Liver (tissue), 9 donors: ENCODE results near the gene ALKBH2. TPM values are rescaled to one million over a fixed set of nuclear protein-coding genes. Genes with fewer than 3 reads are reported as not detected.

ENCODE experiments used
- DNase-seq: peaks from one replicate; pipeline ENCODE4 v3.0.0-alpha.2; 2017; ENCODE audit warnings: low spot score
- H3K27ac ChIP-seq, 2 donors: one replicate each; pipeline ENCODE4 v1.7.0; 2013; ENCODE audit warnings: inconsistent platforms in 2 of 2, low read length in 2 of 2, control low read depth in 1 of 2, low read depth in 1 of 2, mild to moderate bottlenecking in 1 of 2
- H3K27me3 ChIP-seq, 4 donors: one replicate each; pipeline versions ENCODE4 v1.6.1 to v1.7.0; 2013; ENCODE audit warnings: low read length in 3 of 4, inconsistent platforms in 1 of 4, mild to moderate bottlenecking in 1 of 4, moderate library complexity in 1 of 4; ENCODE audit not compliant: control insufficient read depth in 4 of 4, insufficient read depth in 4 of 4
- H3K36me3 ChIP-seq, 4 donors: one replicate each; pipeline versions ENCODE4 v1.6.1 to v1.7.0; 2013; ENCODE audit warnings: low read length in 3 of 4, mild to moderate bottlenecking in 3 of 4, low read depth in 1 of 4, moderate library complexity in 1 of 4; ENCODE audit not compliant: control insufficient read depth in 4 of 4, insufficient read depth in 3 of 4
- H3K4me1 ChIP-seq, 4 donors: one replicate each; pipeline versions ENCODE4 v1.6.1 to v1.7.0; 2013; ENCODE audit warnings: low read length in 3 of 4, mild to moderate bottlenecking in 3 of 4, moderate library complexity in 1 of 4; ENCODE audit not compliant: control insufficient read depth in 4 of 4, insufficient read depth in 4 of 4
- H3K4me3 ChIP-seq, 3 donors: one replicate each; pipeline versions ENCODE4 v1.6.1 to v1.7.0; 2013; ENCODE audit warnings: low read length in 3 of 3, control low read depth in 1 of 3, low read depth in 1 of 3, mild to moderate bottlenecking in 1 of 3
- H3K9ac ChIP-seq, 2 donors: one replicate each; pipeline ENCODE4 v1.7.0; 2013; ENCODE audit warnings: low read length in 2 of 2, mild to moderate bottlenecking in 2 of 2, moderate library complexity in 2 of 2, control low read depth in 1 of 2, low read depth in 1 of 2
- H3K9me3 ChIP-seq, 4 donors: one replicate each; pipeline versions ENCODE4 v1.6.1 to v1.7.0; 2013; ENCODE audit warnings: low read length in 3 of 4; ENCODE audit not compliant: control insufficient read depth in 4 of 4
- EGR1 ChIP-seq, 2 donors: IDR thresholded peaks; 2 replicates each; pipeline ENCODE4 v1.6.1; 2016 to 2018; ENCODE audit warnings: antibody characterized with exemption in 2 of 2, low read depth in 2 of 2
- FOXA1 ChIP-seq: IDR thresholded peaks from 2 replicates; pipeline ENCODE4 v1.6.1; 2016; ENCODE audit warnings: antibody characterized with exemption
- FOXA2 ChIP-seq: IDR thresholded peaks from 2 replicates; pipeline ENCODE4 v1.6.1; 2016; ENCODE audit warnings: antibody characterized with exemption
- GABPA ChIP-seq, 2 donors: IDR thresholded peaks in 1 of 2; conservative IDR thresholded peaks in 1 of 2; 2 replicates each; pipeline ENCODE4 v1.6.1; 2016; ENCODE audit warnings: antibody characterized with exemption in 2 of 2, mild to moderate bottlenecking in 1 of 2, moderate library complexity in 1 of 2
- HNF4A ChIP-seq, 2 donors: conservative IDR thresholded peaks; 2 replicates each; pipeline ENCODE4 v1.6.1; 2016; ENCODE audit warnings: antibody characterized with exemption in 2 of 2, mild to moderate bottlenecking in 2 of 2
- HNF4G ChIP-seq: IDR thresholded peaks from 2 replicates; pipeline ENCODE4 v1.6.1; 2016; ENCODE audit warnings: antibody characterized with exemption
- JUND ChIP-seq, 2 donors: IDR thresholded peaks; 2 replicates each; pipeline ENCODE4 v1.6.1; 2016; ENCODE audit warnings: antibody characterized with exemption in 2 of 2
- NR2F2 ChIP-seq: IDR thresholded peaks from 2 replicates; pipeline ENCODE4 v1.6.1; 2016; ENCODE audit warnings: antibody characterized with exemption
- RXRA ChIP-seq, 2 donors: IDR thresholded peaks; 2 replicates each; pipeline ENCODE4 v1.6.1; 2017 to 2018; ENCODE audit warnings: antibody characterized with exemption in 2 of 2, mild to moderate bottlenecking in 1 of 2
- SP1 ChIP-seq: IDR thresholded peaks from 2 replicates; pipeline ENCODE4 v1.6.1; 2018; ENCODE audit warnings: antibody characterized with exemption, mild to moderate bottlenecking
- TAF1 ChIP-seq: conservative IDR thresholded peaks from 2 replicates; pipeline ENCODE4 v1.6.1; 2016; ENCODE audit warnings: antibody characterized with exemption, mild to moderate bottlenecking
- YY1 ChIP-seq: IDR thresholded peaks from 2 replicates; pipeline ENCODE4 v1.6.1; 2016; ENCODE audit warnings: antibody characterized with exemption, mild to moderate bottlenecking
- WGBS: extraction: QIAGEN DNeasy Blood & Tissue Kit; methylation state at CpG from one replicate; pipeline ENCODE4 v1.1.7; 2013; 5-methylcytosine and 5-hydroxymethylcytosine counted together
- polyA plus RNA-seq, 2 donors: library from polyadenylated mRNA; stranded (reverse) in 1 of 2; unstranded in 1 of 2; fragments of 200-250 nt in 1 of 2; fragments of >200 nt in 1 of 2; fragmentation: Nextera tagmentation in 1 of 2; extraction: Ambion mirVana in 1 of 2; gene quantifications; one replicate each; pipeline versions ENCODE4 v1.2.1 to v1.2.3, GENCODE V29; 2013 to 2015
- total RNA-seq, 2 donors: library from RNA; depleted of rRNA; stranded (reverse); fragments of >200 nt; gene quantifications; one replicate each; pipeline ENCODE4 v1.2.3, GENCODE V29; 2014
- TF ChIP-seq, protein P1 (sequence below): IDR thresholded peaks from 2 replicates; pipeline ENCODE4 v1.6.1; 2016; ENCODE audit warnings: antibody characterized with exemption
- TF ChIP-seq, protein P2 (sequence below): IDR thresholded peaks from 2 replicates; pipeline ENCODE4 v1.6.1; 2016; ENCODE audit warnings: antibody characterized with exemption, mild to moderate bottlenecking
- TF ChIP-seq, protein P3 (sequence below): fragments of 150-350 bp; IDR thresholded peaks from 2 replicates; pipeline ENCODE4 v1.5.1; 2017; ENCODE audit warnings: improper control_type of control experiment, low read depth, low read length; ENCODE audit not compliant: missing input control
- TF ChIP-seq, protein P4 (sequence below): IDR thresholded peaks from 2 replicates; pipeline ENCODE4 v1.6.1; 2016; ENCODE audit warnings: antibody characterized with exemption
- donor health status: healthy.
- donor health status: healthy.
- donor health status: healthy.
- donor health status: healthy.
- donor health status: healthy.

Gene ALKBH2
- total and polyA plus RNA-seq, 4 donors: 6.8 to 24.7 (median 19.9) TPM

DNA sequence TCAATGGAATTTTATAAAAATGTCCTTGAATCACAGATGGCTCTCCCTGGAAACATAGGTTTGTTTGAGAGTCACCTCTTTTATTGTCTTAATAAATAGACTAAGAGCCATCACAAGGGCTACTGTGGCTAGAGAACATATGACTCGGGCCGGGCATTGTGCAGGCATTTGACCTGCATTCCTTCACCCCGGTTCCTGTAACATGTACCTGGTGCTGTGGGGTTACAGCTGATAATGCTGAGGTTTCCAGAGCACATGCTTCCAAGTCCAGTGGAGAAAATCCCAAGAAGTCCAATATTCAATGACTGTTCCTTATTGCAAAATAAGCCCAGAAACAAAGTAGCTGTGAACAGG is 22.1 kb upstream of the ALKBH2 start:
- DNase-seq: no peak
- H3K4me3 ChIP-seq: peak overlapping the region in 2 of 3 donors; percentile 5 to 14
- H3K4me1 ChIP-seq: peaks cover 15 to 85% (median 72%) of the 10 kb centered on the region in 4 donors
- no peak for TF ChIP-seq RXRA (IDR thresholded peaks at IDR 0.05)
- TF ChIP-seq YY1: no peak
- no peak for TF ChIP-seq EGR1 (IDR thresholded peaks at IDR 0.05; ENCODE audit: low read depth in 2 of 2)
- no peak for TF ChIP-seq FOXA2
- TF ChIP-seq HNF4A (conservative IDR thresholded peaks at IDR 0.05): no peak
- TF ChIP-seq JUND (IDR thresholded peaks at IDR 0.05): no peak
- TF ChIP-seq SP1: no peak
- TF ChIP-seq NR2F2: no peak
- TF ChIP-seq, protein P1, sequence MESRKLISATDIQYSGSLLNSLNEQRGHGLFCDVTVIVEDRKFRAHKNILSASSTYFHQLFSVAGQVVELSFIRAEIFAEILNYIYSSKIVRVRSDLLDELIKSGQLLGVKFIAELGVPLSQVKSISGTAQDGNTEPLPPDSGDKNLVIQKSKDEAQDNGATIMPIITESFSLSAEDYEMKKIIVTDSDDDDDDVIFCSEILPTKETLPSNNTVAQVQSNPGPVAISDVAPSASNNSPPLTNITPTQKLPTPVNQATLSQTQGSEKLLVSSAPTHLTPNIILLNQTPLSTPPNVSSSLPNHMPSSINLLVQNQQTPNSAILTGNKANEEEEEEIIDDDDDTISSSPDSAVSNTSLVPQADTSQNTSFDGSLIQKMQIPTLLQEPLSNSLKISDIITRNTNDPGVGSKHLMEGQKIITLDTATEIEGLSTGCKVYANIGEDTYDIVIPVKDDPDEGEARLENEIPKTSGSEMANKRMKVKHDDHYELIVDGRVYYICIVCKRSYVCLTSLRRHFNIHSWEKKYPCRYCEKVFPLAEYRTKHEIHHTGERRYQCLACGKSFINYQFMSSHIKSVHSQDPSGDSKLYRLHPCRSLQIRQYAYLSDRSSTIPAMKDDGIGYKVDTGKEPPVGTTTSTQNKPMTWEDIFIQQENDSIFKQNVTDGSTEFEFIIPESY: no peak
- peak overlapping the region in 1 of 2 donors; percentile 47 for H3K9ac ChIP-seq
- peak overlapping the region; percentile 78 to 85 for H3K27ac ChIP-seq
- H3K36me3 ChIP-seq: no peaks in the 10 kb centered on the region
- H3K9me3 ChIP-seq: no peaks in the 10 kb centered on the region
- WGBS: 31% methylated on average over 3 of the region's 3 CpGs
- H3K27me3 ChIP-seq: no peaks in the 10 kb centered on the region

DNA sequence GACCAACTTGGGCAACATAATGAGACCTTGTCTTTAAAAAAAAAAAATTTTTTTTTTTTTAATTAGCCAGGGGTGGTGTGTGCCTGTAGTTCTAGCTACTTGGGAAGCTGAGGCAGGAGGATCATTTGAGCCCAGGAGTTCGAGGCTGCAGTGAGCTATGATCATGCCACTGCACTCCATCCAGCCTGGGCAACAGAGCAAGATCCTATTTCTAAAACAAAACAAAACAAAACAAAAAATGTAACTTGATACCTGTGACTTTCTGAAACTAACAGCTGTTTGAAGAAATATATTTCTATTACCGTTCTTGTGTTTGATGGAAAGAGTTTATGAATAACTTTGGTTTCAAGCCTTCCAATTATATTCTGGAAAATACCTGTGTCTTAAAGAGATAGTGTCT is 21.4 kb upstream of the ALKBH2 start:
- H3K4me1 ChIP-seq: peaks cover 20 to 83% (median 75%) of the 10 kb centered on the region in 4 donors
- H3K4me3 ChIP-seq: peak overlapping the region in 1 of 3 donors; percentile 14

More for the DNA sequence above, 21.4 kb upstream of the ALKBH2 start:
- WGBS: 43% methylated on average over 2 of the region's 2 CpGs
- no peak for DNase-seq
- Histone ChIP-seq H3K27ac (peak overlapping the region; percentile 78 to 85), H3K9me3 (no peaks in the 10 kb centered on the region), H3K27me3 (no peaks in the 10 kb centered on the region), H3K9ac (peak overlapping the region in 1 of 2 donors; percentile 47), H3K36me3 (no peaks in the 10 kb centered on the region)
- TF ChIP-seq HNF4G: no peak
- no peak for TF ChIP-seq GABPA (IDR thresholded peaks at IDR 0.05 in 1 of 2, conservative IDR thresholded peaks at IDR 0.05 in 1 of 2)
- TF ChIP-seq TAF1: no peak
- no peak for TF ChIP-seq NR2F2
- TF ChIP-seq, protein P2, sequence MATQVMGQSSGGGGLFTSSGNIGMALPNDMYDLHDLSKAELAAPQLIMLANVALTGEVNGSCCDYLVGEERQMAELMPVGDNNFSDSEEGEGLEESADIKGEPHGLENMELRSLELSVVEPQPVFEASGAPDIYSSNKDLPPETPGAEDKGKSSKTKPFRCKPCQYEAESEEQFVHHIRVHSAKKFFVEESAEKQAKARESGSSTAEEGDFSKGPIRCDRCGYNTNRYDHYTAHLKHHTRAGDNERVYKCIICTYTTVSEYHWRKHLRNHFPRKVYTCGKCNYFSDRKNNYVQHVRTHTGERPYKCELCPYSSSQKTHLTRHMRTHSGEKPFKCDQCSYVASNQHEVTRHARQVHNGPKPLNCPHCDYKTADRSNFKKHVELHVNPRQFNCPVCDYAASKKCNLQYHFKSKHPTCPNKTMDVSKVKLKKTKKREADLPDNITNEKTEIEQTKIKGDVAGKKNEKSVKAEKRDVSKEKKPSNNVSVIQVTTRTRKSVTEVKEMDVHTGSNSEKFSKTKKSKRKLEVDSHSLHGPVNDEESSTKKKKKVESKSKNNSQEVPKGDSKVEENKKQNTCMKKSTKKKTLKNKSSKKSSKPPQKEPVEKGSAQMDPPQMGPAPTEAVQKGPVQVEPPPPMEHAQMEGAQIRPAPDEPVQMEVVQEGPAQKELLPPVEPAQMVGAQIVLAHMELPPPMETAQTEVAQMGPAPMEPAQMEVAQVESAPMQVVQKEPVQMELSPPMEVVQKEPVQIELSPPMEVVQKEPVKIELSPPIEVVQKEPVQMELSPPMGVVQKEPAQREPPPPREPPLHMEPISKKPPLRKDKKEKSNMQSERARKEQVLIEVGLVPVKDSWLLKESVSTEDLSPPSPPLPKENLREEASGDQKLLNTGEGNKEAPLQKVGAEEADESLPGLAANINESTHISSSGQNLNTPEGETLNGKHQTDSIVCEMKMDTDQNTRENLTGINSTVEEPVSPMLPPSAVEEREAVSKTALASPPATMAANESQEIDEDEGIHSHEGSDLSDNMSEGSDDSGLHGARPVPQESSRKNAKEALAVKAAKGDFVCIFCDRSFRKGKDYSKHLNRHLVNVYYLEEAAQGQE: no peak
- TF ChIP-seq, protein P3, sequence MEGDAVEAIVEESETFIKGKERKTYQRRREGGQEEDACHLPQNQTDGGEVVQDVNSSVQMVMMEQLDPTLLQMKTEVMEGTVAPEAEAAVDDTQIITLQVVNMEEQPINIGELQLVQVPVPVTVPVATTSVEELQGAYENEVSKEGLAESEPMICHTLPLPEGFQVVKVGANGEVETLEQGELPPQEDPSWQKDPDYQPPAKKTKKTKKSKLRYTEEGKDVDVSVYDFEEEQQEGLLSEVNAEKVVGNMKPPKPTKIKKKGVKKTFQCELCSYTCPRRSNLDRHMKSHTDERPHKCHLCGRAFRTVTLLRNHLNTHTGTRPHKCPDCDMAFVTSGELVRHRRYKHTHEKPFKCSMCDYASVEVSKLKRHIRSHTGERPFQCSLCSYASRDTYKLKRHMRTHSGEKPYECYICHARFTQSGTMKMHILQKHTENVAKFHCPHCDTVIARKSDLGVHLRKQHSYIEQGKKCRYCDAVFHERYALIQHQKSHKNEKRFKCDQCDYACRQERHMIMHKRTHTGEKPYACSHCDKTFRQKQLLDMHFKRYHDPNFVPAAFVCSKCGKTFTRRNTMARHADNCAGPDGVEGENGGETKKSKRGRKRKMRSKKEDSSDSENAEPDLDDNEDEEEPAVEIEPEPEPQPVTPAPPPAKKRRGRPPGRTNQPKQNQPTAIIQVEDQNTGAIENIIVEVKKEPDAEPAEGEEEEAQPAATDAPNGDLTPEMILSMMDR: no peak
- no peak for TF ChIP-seq FOXA1
- TF ChIP-seq RXRA (IDR thresholded peaks at IDR 0.05): no peak
- no peak for TF ChIP-seq HNF4A (conservative IDR thresholded peaks at IDR 0.05)
- TF ChIP-seq, protein P1: no peak
- no peak for TF ChIP-seq EGR1 (IDR thresholded peaks at IDR 0.05; ENCODE audit: low read depth in 2 of 2)
- TF ChIP-seq, protein P4, sequence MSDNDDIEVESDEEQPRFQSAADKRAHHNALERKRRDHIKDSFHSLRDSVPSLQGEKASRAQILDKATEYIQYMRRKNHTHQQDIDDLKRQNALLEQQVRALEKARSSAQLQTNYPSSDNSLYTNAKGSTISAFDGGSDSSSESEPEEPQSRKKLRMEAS: no peak
